Esophagus squamous epithelium (tissue), 4 donors: ENCODE data around the gene NPPC.

Source experiments
- POLR2A ChIP-seq, 4 donors: fragments of 450-650 bp; IDR thresholded peaks; one replicate each; pipeline ENCODE4 v1.6.1; 2017; ENCODE audit warnings: antibody characterized with exemption in 4 of 4, mild to moderate bottlenecking in 4 of 4, moderate library complexity in 3 of 4
- TF ChIP-seq, protein P1 (sequence below), 6 experiments: fragments of 450-650 bp in 4 of 6; fragments of 200-600 bp in 2 of 6; sonication (generic) in 2 of 6; IDR thresholded peaks; one replicate each; pipeline ENCODE4 v1.5.1; 2016 to 2019; ENCODE audit warnings: antibody characterized with exemption in 6 of 6, mild to moderate bottlenecking in 4 of 6, moderate library complexity in 4 of 6

DNA sequence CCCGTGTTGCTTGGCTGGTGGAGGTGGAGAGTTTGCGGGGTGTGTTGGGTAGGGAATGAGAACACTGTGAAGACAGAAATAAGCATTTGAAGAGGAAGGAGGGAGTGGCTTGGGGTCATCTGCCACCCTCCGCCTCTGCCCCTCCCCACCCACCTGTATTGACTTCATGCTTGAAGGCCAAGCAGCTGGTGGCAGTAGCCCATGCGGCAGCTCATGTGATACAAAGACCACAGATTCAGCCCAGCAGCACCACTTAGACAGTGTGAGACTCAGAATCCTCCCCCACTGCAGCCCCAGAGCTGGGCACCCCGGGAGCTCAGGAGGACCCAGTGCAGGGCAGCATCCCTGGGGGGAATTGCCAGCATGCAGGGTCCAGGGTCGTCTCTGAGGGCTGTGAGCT lies 15.4 kb downstream of the NPPC start:
- TF ChIP-seq, protein P1, sequence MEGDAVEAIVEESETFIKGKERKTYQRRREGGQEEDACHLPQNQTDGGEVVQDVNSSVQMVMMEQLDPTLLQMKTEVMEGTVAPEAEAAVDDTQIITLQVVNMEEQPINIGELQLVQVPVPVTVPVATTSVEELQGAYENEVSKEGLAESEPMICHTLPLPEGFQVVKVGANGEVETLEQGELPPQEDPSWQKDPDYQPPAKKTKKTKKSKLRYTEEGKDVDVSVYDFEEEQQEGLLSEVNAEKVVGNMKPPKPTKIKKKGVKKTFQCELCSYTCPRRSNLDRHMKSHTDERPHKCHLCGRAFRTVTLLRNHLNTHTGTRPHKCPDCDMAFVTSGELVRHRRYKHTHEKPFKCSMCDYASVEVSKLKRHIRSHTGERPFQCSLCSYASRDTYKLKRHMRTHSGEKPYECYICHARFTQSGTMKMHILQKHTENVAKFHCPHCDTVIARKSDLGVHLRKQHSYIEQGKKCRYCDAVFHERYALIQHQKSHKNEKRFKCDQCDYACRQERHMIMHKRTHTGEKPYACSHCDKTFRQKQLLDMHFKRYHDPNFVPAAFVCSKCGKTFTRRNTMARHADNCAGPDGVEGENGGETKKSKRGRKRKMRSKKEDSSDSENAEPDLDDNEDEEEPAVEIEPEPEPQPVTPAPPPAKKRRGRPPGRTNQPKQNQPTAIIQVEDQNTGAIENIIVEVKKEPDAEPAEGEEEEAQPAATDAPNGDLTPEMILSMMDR (IDR thresholded peaks at IDR 0.05) = no peak
- TF ChIP-seq POLR2A (IDR thresholded peaks at IDR 0.05) = no peak
